Neural cell (in vitro differentiated cells): ENCODE data around the gene MINDY2.

Experiments used
- CTCF ChIP-seq: fragments of 450-650 bp; IDR thresholded peaks from 2 replicates; pipeline ENCODE4 v1.5.1; 2014; ENCODE audit warnings: antibody characterized with exemption, mild to moderate bottlenecking, moderate library complexity; ENCODE audit not compliant: poor library complexity, severe bottlenecking
- EZH2 ChIP-seq: fragments of 200-600, 300-800 bp; shearing (Covaris generic), sonication (generic); IDR thresholded peaks from 2 replicates; pipeline ENCODE4 v1.6.1; 2014; ENCODE audit warnings: antibody characterized with exemption, low read length, borderline replicate concordance, mild to moderate bottlenecking; ENCODE audit not compliant: insufficient read depth, poor library complexity, severe bottlenecking
- REST ChIP-seq: IDR thresholded peaks from 2 replicates; pipeline ENCODE4 v1.6.1; 2012; ENCODE audit warnings: borderline replicate concordance
- SMC3 ChIP-seq: fragments of 450-650 bp; conservative IDR thresholded peaks from 2 replicates; pipeline ENCODE4 v1.6.1; 2014; ENCODE audit warnings: antibody characterized with exemption, mild to moderate bottlenecking, moderate library complexity; ENCODE audit not compliant: poor library complexity

GRCh38 chr15:58840048-58840447, 68.9 kb downstream of the MINDY2 start:
- TF ChIP-seq REST = no peak
- TF ChIP-seq CTCF = no peak
- no peak for TF ChIP-seq SMC3
- TF ChIP-seq EZH2 = no peak
